GM18873 (cell line): Measurements from ENCODE around the gene TMBIM4.
"Not testable (repeated sequence)": the region's sequence is repeated elsewhere in the genome, so short reads cannot be mapped to it uniquely, and the experiment has no call there.

Experiments
- ATAC-seq: cut with Tn5 transposase; IDR thresholded peaks from one replicate; pipeline ENCODE4 v1.9.1; 2021; ENCODE audit warnings: mild to moderate bottlenecking, moderate library complexity, moderate number of reproducible peaks; ENCODE audit not compliant: unreplicated experiment, low FRiP score

TMBIM4 gene

GRCh38 chr12:66187821-66188220 is 18.0 kb upstream of the TMBIM4 start:
- ATAC-seq, result no peak

DNA sequence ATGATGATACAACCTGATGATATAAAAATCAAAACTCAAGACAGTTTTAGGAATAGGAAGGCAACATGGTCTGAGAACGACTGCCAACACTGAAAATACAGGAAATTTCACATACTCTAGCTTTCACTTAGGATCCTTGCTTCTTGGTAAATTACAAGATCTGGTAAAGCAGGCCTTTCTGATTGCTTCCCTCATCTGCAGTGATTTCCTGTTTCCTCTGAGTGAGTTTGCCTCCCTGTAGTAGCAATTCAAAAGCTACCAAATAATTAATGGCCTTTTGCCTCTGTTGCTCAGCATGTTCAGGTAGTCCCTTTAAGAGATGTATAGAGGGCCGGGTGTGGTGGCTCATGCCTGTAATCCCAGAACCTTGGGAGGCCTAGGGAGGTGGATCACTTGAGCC is 17.2 kb upstream of the TMBIM4 start:
- no peak for ATAC-seq

DNA sequence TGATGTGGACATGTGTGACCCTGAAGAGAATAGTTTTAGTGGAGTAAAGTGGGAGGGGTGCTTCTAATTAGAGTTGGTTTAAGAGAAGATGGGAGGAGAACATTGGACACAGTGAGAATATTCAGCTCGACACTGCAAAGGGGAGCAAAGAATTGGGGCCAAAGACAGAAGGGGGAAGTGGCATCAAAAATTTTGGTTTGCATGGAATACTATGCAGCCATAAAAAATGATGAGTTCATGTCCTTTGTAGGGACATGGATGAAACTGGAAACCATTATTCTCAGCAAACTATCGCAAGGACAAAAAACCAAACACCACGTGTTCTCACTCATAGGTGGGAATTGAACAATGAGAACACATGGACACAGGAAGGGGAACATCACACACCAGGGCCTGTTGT is 15.0 kb upstream of the TMBIM4 start:
- not testable (repeated sequence) for ATAC-seq

GRCh38 chr12:66182956-66183355 is 13.2 kb upstream of the TMBIM4 start:
- no peak for ATAC-seq

GRCh38 chr12:66176105-66176900 is 6.5 kb upstream of the TMBIM4 start:
- ATAC-seq, result no peak

DNA sequence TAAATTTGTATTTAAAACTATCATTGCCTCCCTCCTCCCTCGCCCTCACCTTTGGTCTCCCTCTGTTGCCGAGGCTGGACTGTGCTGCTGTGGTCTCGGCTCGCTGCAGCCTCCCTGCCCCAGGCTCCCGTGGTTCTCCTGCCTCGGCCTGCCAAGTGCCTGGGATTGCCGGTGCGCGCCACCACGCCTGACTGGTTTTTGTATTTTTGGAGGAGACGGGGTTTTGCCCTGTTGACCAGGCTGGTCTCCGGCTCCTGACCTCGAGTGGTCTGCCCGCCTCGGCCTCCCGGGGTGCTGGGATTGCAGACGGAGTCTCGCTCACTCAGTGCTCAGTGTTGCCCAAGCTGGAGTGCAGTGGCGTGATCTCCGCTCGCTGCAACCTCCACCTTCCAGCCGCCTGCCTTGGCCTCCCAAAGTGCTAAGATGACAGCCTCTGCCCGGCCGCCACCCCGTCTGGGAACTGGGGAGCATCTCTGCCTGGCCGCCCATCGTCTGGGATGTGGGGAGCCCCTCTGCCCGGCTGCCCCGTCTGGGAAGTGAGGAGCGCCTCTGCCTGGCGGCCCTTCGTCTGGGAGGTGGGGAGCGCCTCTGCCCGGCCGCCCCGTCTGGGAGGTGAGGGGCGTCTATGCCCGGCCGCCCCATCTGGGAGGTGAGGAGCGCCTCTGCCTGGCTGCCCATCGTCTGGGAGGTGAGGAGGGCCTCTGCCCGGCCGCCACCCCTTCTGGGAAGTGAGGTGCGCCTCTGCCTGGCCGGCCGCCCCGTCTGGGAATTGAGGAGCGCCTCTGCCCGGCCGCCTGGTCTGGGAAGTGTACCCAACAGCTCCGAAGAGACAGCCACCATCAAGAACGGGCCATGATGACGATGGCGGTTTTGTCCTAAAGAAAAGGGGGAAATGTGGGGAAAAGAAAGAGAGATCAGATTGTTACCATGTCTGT is 4.9 kb upstream of the TMBIM4 start:
- ATAC-seq, result not testable (repeated sequence)

DNA sequence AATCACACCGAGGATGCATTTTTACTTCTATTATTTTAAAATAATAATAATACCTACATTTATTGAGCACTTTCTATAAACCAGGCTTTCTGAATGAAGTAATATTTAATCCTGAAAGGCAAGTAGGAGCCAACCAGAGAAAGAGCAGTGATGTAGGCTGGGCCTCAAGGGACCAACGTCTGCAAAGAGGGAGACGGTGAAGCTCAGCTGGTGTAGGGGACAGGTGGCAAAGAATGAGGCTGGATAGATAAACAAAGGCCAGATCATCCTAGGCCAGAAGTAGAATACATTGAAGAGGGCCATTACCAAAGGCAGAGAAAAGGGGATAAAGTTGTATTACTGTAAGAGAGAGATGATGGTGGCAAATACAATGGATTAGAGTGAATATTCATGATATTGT is 810 bp upstream of the TMBIM4 start:
- ATAC-seq, result no peak

GRCh38 chr12:66168410-66168809 is 1.4 kb downstream of the TMBIM4 start:
- no peak for ATAC-seq

DNA sequence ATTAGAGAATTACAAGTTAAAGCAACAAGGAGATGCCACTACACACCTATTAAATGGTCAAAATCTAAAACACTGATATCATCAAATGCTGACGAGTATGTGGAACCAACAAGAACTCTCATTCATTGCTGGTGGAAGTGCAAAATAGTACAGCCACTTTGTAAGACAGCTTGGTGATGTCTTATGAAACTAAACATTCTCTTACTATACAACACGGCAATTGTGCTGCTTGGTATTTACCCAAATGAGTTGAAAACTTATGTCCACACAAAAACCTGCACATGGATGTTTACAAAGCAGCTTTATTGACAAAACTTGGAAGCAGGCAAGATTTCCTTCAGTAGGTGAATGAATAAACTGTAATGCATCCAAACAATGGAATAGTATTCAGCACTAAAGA is 3.2 kb downstream of the TMBIM4 start:
- ATAC-seq, result no peak

GRCh38 chr12:66165141-66165540 is 4.7 kb downstream of the TMBIM4 start:
- ATAC-seq, result no peak

DNA sequence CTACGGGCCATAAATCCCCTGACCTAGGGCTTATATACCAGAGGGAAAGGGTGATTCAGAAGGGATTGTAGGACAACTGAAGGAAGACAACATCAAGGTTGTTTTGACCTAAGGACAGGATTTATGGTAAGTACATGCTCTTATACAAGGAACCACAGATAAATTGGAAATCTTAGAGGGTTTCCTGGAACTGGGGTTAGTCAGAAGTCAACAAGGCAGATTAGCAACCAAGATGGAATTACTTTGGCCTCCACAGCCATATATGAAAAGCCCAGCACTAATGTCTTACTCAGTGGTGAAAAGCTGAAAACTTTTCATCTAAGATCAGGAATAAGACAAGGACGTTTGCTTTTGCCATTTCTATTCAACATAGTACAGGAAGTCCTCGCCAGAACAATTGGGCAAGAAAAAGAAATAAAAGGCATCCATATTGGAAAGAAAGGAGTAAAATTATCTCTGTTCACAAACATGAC is 5.4 kb downstream of the TMBIM4 start:
- no peak for ATAC-seq

GRCh38 chr12:66163289-66163688 is 6.5 kb downstream of the TMBIM4 start:
- ATAC-seq, result no peak

DNA sequence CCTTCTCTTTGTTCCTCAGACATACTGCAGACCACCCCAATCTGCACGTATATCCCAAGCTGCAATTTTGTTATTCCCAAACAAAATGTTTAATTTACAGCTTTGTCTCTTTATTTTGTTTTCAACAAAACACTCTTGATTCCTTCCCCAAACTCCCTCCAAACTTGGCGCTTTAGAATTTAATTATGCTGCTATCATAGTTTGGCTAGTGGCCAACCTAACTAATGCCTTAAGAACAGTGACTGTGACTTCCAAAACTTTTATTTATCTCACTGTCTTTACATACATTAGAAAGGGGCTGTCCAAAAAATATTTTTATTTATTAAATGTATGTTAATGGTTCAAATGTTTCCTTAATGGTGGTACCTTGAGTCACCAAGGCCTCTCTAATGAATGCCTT is 7.1 kb downstream of the TMBIM4 start:
- ATAC-seq, result no peak

- no peak for ATAC-seq
Measured at GRCh38 chr12:66160704-66161103, 9.1 kb downstream of the TMBIM4 start.

GRCh38 chr12:66159123-66159522 is 10.7 kb downstream of the TMBIM4 start:
- ATAC-seq, result no peak

DNA sequence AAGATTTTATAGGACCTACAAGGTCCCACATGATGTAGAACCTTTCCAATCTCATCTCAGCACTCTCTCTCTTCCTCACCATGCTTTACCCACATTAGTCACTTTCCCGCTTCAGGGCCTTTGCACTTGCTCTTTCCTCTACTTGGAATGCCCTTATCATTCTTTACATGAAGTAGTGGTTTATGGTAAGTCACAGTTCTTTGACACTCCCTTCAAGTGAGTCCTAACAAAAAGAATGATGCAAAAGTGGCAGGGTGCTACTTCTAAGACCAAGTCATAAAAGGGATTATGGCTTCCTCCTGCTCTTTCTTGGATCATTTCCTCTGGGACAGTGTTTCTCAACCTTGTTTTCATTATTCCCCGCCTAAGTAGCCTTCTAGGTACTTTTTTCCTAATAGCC is 13.1 kb downstream of the TMBIM4 start:
- no peak for ATAC-seq

DNA sequence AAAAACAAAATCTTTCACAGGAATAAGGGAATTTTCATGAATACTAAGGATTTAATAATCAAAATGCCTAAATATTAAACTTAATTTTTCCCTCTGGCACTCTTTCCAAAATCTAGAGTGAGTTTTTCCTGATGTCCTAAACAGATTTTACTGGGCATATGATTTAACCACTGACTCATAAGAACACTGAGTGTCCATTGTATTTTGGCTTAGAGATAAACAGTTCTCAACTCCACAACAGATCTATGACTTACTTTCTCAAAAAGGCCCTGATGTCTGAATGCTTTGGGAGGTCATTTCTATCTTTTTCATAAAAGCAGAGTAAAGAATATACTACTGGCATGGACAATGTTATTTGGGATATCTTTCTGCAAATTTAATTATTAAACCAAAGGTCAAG is 15.0 kb downstream of the TMBIM4 start:
- no peak for ATAC-seq

GRCh38 chr12:66152732-66153131 is 17.1 kb downstream of the TMBIM4 start:
- no peak for ATAC-seq

- no peak for ATAC-seq
Measured at GRCh38 chr12:66149702-66150398, 19.9 kb downstream of the TMBIM4 start.

- ATAC-seq, result no peak
Measured at GRCh38 chr12:66144791-66145754, 24.7 kb downstream of the TMBIM4 start.
